Activated T-cell treated with anti-CD3 and anti-CD28 coated beads, Interleukin-2, amount 50 U/mL, for 24 hours (primary cell): Measurements from ENCODE around the gene CDIP1.
A peak's percentile ranks its signal among the peaks of the same experiment; 100 is the strongest.

Source experiments
- DNase-seq: peaks from one replicate; pipeline ENCODE4 v3.0.0-alpha.2; 2020
- H3K27ac Mint-ChIP-seq: 2 replicates; pipeline ENCODE4 v1.8.0; 2020; ENCODE audit warnings: mild to moderate bottlenecking, mixed read lengths
- H3K27me3 Mint-ChIP-seq: 2 replicates; pipeline ENCODE4 v1.8.0; 2020; ENCODE audit warnings: mixed read lengths
- H3K36me3 Mint-ChIP-seq: 2 replicates; pipeline ENCODE4 v1.8.0; 2020; ENCODE audit warnings: low read depth, mixed read lengths
- H3K4me1 Mint-ChIP-seq: 2 replicates; pipeline ENCODE4 v1.8.0; 2020; ENCODE audit warnings: low read depth, mixed read lengths
- H3K4me3 Mint-ChIP-seq: 2 replicates; pipeline ENCODE4 v1.8.0; 2020; ENCODE audit warnings: mild to moderate bottlenecking, moderate library complexity, mixed read lengths
- H3K9me3 Mint-ChIP-seq: 2 replicates; pipeline ENCODE4 v1.8.0; 2020; ENCODE audit warnings: mixed read lengths

The CDIP1 gene

DNA sequence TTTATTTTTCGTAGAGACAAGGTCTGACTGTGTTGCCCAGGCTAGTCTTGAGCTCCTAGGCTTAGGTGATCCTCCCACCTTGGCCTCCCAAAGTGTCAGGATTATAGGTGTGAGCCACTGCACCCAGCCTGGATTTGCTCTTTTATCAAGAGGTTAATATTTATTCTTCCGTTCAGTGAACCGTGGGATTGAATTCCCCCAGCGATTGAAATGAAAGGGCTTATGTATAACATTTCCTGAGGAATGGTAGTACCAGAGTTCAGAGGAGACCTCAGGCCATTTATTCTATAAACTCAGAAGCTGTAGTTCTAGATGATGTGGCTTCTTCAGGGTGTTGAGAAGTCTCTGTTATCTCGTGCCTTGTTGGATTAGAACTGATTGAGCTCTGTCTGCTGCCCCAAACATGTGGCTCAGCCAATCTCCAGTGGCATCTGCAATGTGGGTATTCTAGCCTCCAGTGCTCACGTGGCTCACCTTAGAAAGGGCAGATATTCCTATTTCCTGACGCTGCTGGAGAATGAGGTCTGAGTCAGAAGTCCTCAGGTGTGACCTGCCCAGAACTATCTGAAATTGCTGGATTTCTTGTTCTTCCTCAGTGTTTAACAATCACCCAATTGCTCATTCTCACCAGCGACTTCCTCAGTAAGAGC is 39.9 kb downstream of the CDIP1 start:
- no peak for DNase-seq
- Mint-ChIP-seq H3K4me3 (no peak overlapping the region), H3K9me3 (no peaks in the 10 kb centered on the region), H3K27me3 (no peaks in the 10 kb centered on the region), H3K36me3 (peaks cover 55% of the 10 kb centered on the region), H3K4me1 (peaks cover 89% of the 10 kb centered on the region), H3K27ac (peak overlapping the region; percentile 71)

DNA sequence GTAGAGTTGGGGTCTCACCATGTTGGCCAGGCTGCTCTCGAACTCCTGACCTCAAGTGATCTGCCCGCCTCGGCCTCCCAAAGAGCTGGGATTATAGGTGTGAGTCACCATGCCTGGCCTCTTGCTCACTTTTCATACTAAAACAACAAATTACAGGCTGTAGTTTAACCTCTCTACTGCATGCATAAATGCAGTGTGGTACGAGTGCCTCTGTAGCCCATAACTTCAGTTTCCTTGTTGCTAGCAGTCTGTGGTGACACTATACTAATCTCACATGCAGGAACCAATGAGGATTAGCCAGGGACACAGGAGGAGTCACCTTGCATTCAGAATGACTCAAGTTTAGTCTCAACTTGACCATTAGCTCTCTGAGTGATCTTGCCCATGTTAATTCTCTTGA is 42.3 kb downstream of the CDIP1 start:
- peak overlapping the region; percentile 69 for H3K27ac Mint-ChIP-seq
- no peak for DNase-seq
- no peaks in the 10 kb centered on the region for H3K27me3 Mint-ChIP-seq
- peaks cover 86% of the 10 kb centered on the region for H3K4me1 Mint-ChIP-seq
- H3K9me3 Mint-ChIP-seq: no peaks in the 10 kb centered on the region
- H3K4me3 Mint-ChIP-seq: no peak overlapping the region
- peaks cover 64% of the 10 kb centered on the region for H3K36me3 Mint-ChIP-seq

GRCh38 chr16:4495766-4496165 is 42.8 kb downstream of the CDIP1 start:
- Mint-ChIP-seq H3K4me1 (peaks cover 86% of the 10 kb centered on the region), H3K27ac (peak overlapping the region; percentile 69), H3K4me3 (no peak overlapping the region), H3K9me3 (no peaks in the 10 kb centered on the region), H3K27me3 (no peaks in the 10 kb centered on the region), H3K36me3 (peaks cover 67% of the 10 kb centered on the region)
- DNase-seq: no peak

GRCh38 chr16:4494746-4495490 is 43.7 kb downstream of the CDIP1 start:
- no peak for DNase-seq
- Mint-ChIP-seq H3K4me3 (no peak overlapping the region), H3K27me3 (no peaks in the 10 kb centered on the region), H3K27ac (peak overlapping the region; percentile 44), H3K4me1 (peaks cover 86% of the 10 kb centered on the region), H3K36me3 (peaks cover 72% of the 10 kb centered on the region), H3K9me3 (no peaks in the 10 kb centered on the region)

DNA sequence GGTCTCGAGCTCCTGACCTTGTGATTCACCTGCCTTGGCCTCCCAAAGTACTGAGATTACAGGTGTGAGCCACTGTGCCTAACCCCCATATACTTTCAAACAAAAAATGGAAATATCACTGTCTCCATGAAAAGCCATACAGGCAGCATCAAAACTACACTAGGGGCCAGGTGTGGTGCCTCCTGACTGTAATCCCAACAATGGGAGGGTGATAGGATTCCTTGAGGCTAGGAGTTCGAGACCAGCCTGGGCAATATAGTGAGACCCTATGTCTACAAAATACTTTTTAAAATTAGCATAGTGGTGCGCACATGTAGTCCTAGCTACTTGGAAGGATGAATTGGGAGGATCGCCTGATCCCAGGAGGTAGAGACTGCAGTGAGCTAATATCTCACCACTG is 46.7 kb downstream of the CDIP1 start:
- H3K4me1 Mint-ChIP-seq: peaks cover 83% of the 10 kb centered on the region
- no peaks in the 10 kb centered on the region for H3K27me3 Mint-ChIP-seq
- H3K4me3 Mint-ChIP-seq: no peak overlapping the region
- H3K9me3 Mint-ChIP-seq: no peaks in the 10 kb centered on the region
- peak overlapping the region; percentile 71 for H3K27ac Mint-ChIP-seq
- no peak for DNase-seq
- H3K36me3 Mint-ChIP-seq: peaks cover 71% of the 10 kb centered on the region

DNA sequence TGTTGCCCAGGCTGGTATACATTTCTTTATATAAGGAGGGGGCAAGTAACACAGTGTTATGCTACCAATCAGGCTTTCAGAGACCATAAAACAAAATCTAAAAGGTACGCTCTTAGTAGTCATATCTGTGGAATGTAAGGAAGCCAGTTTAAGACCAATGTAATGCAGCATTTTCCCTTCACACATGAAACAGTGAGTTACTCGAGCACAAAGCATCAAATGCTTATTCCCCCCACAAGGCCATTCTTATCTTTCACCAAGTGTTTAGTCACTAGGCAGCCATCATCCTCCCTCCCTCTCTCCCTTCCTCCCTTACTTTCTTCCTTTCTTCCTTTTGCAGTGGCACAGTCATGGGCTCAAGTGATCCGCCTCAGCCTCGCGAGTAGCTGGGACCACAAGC is 49.5 kb downstream of the CDIP1 start:
- H3K27ac Mint-ChIP-seq: peak overlapping the region; percentile 89
- no peak for DNase-seq
- H3K36me3 Mint-ChIP-seq: peaks cover 80% of the 10 kb centered on the region
- no peaks in the 10 kb centered on the region for H3K9me3 Mint-ChIP-seq
- no peak overlapping the region for H3K4me3 Mint-ChIP-seq
- H3K4me1 Mint-ChIP-seq: peaks cover 72% of the 10 kb centered on the region
- H3K27me3 Mint-ChIP-seq: no peaks in the 10 kb centered on the region

DNA sequence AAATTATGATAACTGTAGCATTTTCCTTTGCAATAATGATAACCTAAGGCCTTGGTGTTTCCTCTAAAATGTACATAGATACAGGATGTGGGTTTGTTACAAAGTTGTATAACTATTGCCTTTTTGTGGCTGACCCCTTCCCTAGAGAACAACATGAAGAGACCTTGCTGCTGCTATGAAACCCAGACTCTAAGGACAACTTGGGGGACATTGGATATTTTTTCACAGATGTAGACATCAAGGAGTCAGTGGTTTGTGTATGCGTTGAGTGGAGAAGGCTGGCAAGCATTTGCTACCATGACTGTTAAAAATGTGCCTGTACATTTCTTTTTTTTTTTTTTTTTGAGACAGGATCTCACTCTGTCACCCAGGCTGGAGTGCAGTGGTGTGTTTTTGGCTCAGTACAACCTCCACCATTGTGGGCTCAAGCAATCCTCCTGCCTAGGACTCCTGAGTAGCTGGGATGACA is 50.0 kb downstream of the CDIP1 start:
- Mint-ChIP-seq H3K4me3 (no peak overlapping the region), H3K4me1 (peaks cover 68% of the 10 kb centered on the region), H3K27ac (peak overlapping the region; percentile 89), H3K9me3 (no peaks in the 10 kb centered on the region), H3K36me3 (peaks cover 84% of the 10 kb centered on the region), H3K27me3 (no peaks in the 10 kb centered on the region)
- no peak for DNase-seq

DNA sequence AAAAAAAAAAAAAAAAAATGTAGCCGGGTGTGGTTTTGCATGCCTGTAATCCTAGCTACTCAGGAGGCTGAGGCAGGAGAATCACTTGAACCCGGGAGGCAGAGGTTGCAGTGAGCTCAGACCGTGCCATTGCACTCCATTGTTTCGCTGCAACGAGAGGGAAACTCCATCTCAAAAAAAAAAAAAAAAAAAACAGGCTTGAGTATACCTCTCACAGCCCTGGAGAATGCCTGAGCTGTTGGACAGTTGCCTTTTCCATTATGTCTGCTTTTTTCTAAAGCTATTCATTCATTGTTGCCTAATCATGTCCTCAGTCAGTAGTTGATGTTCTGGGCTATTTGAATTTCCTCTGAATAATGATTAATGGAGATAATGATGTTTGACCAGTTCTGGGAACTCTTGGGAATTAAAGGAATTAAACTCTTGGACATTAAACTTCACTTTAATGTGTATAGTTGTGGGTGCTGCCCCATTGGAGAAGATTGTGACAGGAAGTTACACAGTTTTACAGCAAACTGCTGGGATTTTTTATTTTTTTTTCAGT is 50.5 kb downstream of the CDIP1 start:
- DNase-seq: no peak
- peaks cover 83% of the 10 kb centered on the region for H3K36me3 Mint-ChIP-seq
- peaks cover 63% of the 10 kb centered on the region for H3K4me1 Mint-ChIP-seq
- no peaks in the 10 kb centered on the region for H3K9me3 Mint-ChIP-seq
- peak overlapping the region; percentile 89 for H3K27ac Mint-ChIP-seq
- no peaks in the 10 kb centered on the region for H3K27me3 Mint-ChIP-seq
- H3K4me3 Mint-ChIP-seq: no peak overlapping the region

DNA sequence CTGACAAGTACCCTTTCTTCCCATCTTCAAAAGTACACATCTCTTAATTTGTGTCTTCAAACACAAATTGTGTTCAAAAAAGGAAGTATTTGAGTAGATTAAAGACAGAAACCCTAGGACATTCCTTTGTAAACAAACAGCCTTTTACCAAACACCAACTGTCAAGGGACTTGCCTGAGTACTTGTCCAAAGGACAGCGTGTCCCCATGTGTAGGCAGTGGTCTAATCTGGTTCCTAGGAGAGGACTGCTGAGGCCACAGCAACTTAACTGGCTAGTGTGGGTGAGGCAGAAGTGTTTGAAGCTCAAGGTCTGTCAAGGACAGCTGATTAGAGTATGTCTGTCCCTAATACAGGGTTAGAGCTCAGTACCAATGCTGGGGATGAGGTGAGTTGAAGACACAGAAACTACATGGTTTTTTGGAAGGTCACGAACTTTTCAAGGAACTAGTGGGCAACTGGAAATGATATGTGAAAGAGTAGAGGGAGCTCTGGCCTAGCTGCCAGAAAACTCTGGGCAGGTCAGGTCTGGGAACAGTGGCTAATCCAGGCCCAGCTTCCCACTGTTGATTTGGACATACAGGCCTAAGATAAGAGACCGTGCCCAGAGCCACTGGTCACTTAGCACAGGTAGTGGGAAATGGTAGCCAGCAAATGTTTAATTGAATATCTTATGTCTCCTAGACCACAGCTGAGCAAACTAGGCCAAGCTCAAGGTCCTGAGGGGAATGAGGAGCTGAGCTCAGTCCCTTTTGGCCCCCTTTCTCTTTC is 52.3 kb downstream of the CDIP1 start:
- Mint-ChIP-seq H3K9me3 (no peaks in the 10 kb centered on the region), H3K36me3 (peaks cover 88% of the 10 kb centered on the region), H3K27ac (peak overlapping the region; percentile 89), H3K4me1 (peaks cover 70% of the 10 kb centered on the region), H3K27me3 (no peaks in the 10 kb centered on the region), H3K4me3 (no peak overlapping the region)
- DNase-seq: no peak

GRCh38 chr16:4481963-4482362 is 56.6 kb downstream of the CDIP1 start:
- Mint-ChIP-seq H3K27ac (peak overlapping the region; percentile 79), H3K27me3 (no peaks in the 10 kb centered on the region), H3K9me3 (no peaks in the 10 kb centered on the region), H3K4me1 (peaks cover 53% of the 10 kb centered on the region), H3K4me3 (no peak overlapping the region), H3K36me3 (peaks cover 69% of the 10 kb centered on the region)
- DNase-seq: no peak

- H3K27me3 Mint-ChIP-seq: no peaks in the 10 kb centered on the region
- peaks cover 67% of the 10 kb centered on the region for H3K36me3 Mint-ChIP-seq
- H3K27ac Mint-ChIP-seq: peak overlapping the region; percentile 79
- no peaks in the 10 kb centered on the region for H3K9me3 Mint-ChIP-seq
- peaks cover 49% of the 10 kb centered on the region for H3K4me1 Mint-ChIP-seq
- no peak overlapping the region for H3K4me3 Mint-ChIP-seq
- no peak for DNase-seq
Measured at GRCh38 chr16:4481526-4481925, 57.0 kb downstream of the CDIP1 start.

DNA sequence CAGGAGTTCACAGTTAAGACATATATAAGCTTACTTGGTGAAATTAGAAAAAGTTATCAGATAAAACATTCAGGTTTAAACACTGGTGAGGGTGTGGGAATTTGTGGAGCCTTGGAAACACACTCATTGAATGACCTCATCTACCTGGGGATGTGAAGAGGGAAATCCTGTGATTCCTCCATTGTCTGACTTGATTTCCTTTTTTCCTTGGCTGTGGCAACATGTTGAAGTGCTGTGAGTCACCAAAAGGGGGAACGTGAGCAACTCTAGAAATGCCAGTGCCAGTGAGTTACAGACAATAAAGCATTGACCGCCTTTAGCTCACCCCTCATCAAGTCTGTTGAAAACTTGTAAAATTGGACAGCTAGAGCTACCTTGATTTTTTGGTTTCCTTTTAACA is 60.6 kb downstream of the CDIP1 start:
- peak overlapping the region; percentile 90 for H3K27ac Mint-ChIP-seq
- peaks cover 56% of the 10 kb centered on the region for H3K4me1 Mint-ChIP-seq
- peaks cover 39% of the 10 kb centered on the region for H3K36me3 Mint-ChIP-seq
- peaks cover 2% of the 10 kb centered on the region for H3K9me3 Mint-ChIP-seq
- H3K4me3 Mint-ChIP-seq: peak overlapping the region; percentile 91
- DNase-seq: no peak
- H3K27me3 Mint-ChIP-seq: no peaks in the 10 kb centered on the region

GRCh38 chr16:4475880-4476788 is 62.4 kb downstream of the CDIP1 start, which contains the start of gene HMOX2:
HMOX2 (plus strand) TSS chr16:4476398; CDS start chr16:4505525, 29,127 bp downstream.
- peak within 1 kb of the TSS; percentile 91 for H3K4me3 Mint-ChIP-seq
- H3K36me3 Mint-ChIP-seq: peaks cover 35% of the 10 kb centered on the region
- peaks cover 49% of the 10 kb centered on the region for H3K4me1 Mint-ChIP-seq
- H3K27ac Mint-ChIP-seq: peak within 1 kb of the TSS; percentile 90
- DNase-seq: peak; percentile 99
- H3K27me3 Mint-ChIP-seq: no peaks in the 10 kb centered on the region
- peaks cover 2% of the 10 kb centered on the region for H3K9me3 Mint-ChIP-seq
